Measurements from ENCODE around the gene ARL5C. TPM values are rescaled to one million over a fixed set of nuclear protein-coding genes. Genes with fewer than 3 reads are reported as not detected.

Gene ARL5C
- polyA plus RNA-seq, 1 donor (not counting 4 experiments of a cell fraction or from before 2014, with no cell fraction given), result not detected

DNA sequence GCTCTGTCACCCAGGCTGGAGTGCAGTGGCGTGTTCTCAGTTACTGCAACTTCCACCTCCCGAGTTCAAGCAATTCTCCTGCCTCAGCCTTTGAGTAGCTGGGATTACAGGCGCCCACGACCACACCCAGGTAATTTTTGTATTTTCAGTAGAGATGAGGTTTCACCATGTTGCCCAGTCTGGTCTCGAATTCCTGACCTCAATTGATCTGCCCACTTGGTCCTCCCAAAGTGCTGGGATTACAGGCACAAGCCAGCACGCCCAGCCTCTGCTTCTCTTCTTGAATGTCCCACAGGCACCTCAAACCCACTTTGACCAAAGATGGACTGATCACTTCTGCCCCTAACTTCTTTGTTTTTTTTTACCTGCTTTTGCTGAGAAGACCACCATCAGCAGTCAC lies 4.6 kb upstream of the ARL5C start:
- Histone ChIP-seq H3K9me1 (ENCODE audit: control insufficient read depth, extremely low read depth, insufficient read depth, low read length) (no peaks in the 10 kb centered on the region), H3K9me3 (ENCODE audit: control insufficient read depth, low read depth, low read length) (no peaks in the 10 kb centered on the region), H3K4me3 (ENCODE audit: control insufficient read depth in 2 of 3, extremely low read depth in 1 of 3, insufficient read depth in 2 of 3, low read depth in 1 of 3, low read length in 3 of 3) (no peak overlapping the region), H3K79me2 (ENCODE audit: control insufficient read depth, insufficient read depth, low read length) (no peaks in the 10 kb centered on the region), H3K36me3 (ENCODE audit: control insufficient read depth in 2 of 2, extremely low read depth in 1 of 2, insufficient read depth in 2 of 2, low read length in 2 of 2) (peaks cover 0 to 3% of the 10 kb centered on the region in 2 experiments), H3K4me2 (ENCODE audit: control insufficient read depth, extremely low read depth, insufficient read depth, low read depth, low read length) (no peak overlapping the region), H2AFZ (ENCODE audit: control insufficient read depth, low read length) (no peak overlapping the region), H3K27ac (ENCODE audit: control insufficient read depth, insufficient read depth, low read length) (no peak overlapping the region), H4K20me1 (ENCODE audit: control insufficient read depth, extremely low read depth, insufficient read depth, low read length) (no peaks in the 10 kb centered on the region), H3K4me1 (ENCODE audit: control insufficient read depth, extremely low read depth, insufficient read depth, low read length) (peaks cover 6% of the 10 kb centered on the region), H3K9ac (ENCODE audit: control insufficient read depth, extremely low read depth, insufficient read depth, low read length) (no peak overlapping the region), H3K27me3 (ENCODE audit: control insufficient read depth, extremely low read depth, insufficient read depth, low read length) (peaks cover 6% of the 10 kb centered on the region)
- dilution Hi-C loops (cut with MboI; ENCODE audit: extremely low pct_ligation_motif_present, low sequenced_read_pairs), result no loop called here
- DNase-seq (ENCODE audit: low read depth, low spot score) (no peak), FAIRE-seq (no peak)
- TF ChIP-seq, protein P1, sequence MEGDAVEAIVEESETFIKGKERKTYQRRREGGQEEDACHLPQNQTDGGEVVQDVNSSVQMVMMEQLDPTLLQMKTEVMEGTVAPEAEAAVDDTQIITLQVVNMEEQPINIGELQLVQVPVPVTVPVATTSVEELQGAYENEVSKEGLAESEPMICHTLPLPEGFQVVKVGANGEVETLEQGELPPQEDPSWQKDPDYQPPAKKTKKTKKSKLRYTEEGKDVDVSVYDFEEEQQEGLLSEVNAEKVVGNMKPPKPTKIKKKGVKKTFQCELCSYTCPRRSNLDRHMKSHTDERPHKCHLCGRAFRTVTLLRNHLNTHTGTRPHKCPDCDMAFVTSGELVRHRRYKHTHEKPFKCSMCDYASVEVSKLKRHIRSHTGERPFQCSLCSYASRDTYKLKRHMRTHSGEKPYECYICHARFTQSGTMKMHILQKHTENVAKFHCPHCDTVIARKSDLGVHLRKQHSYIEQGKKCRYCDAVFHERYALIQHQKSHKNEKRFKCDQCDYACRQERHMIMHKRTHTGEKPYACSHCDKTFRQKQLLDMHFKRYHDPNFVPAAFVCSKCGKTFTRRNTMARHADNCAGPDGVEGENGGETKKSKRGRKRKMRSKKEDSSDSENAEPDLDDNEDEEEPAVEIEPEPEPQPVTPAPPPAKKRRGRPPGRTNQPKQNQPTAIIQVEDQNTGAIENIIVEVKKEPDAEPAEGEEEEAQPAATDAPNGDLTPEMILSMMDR (optimal IDR thresholded peaks at IDR 0.05 in 1 of 3, IDR thresholded peaks at IDR 0.05 in 1 of 3, conservative IDR thresholded peaks at IDR 0.05 in 1 of 3; ENCODE audit: extremely low read depth in 1 of 3, insufficient read depth in 2 of 3, low read length in 3 of 3), result no peak

GRCh38 chr17:39170109-39170508 lies 4.1 kb upstream of the ARL5C start:
- Histone ChIP-seq H3K36me3 (ENCODE audit: control insufficient read depth in 2 of 2, extremely low read depth in 1 of 2, insufficient read depth in 2 of 2, low read length in 2 of 2) (no peaks in the 10 kb centered on the region), H3K4me1 (ENCODE audit: control insufficient read depth, extremely low read depth, insufficient read depth, low read length) (peaks cover 6% of the 10 kb centered on the region), H2AFZ (ENCODE audit: control insufficient read depth, low read length) (no peak overlapping the region), H3K4me3 (ENCODE audit: control insufficient read depth in 2 of 3, extremely low read depth in 1 of 3, insufficient read depth in 2 of 3, low read depth in 1 of 3, low read length in 3 of 3) (no peak overlapping the region), H3K27ac (ENCODE audit: control insufficient read depth, insufficient read depth, low read length) (no peak overlapping the region), H3K9me1 (ENCODE audit: control insufficient read depth, extremely low read depth, insufficient read depth, low read length) (no peaks in the 10 kb centered on the region), H3K9me3 (ENCODE audit: control insufficient read depth, low read depth, low read length) (no peaks in the 10 kb centered on the region), H3K4me2 (ENCODE audit: control insufficient read depth, extremely low read depth, insufficient read depth, low read depth, low read length) (no peak overlapping the region), H3K9ac (ENCODE audit: control insufficient read depth, extremely low read depth, insufficient read depth, low read length) (no peak overlapping the region), H3K27me3 (ENCODE audit: control insufficient read depth, extremely low read depth, insufficient read depth, low read length) (peaks cover 10% of the 10 kb centered on the region), H3K79me2 (ENCODE audit: control insufficient read depth, insufficient read depth, low read length) (no peaks in the 10 kb centered on the region), H4K20me1 (ENCODE audit: control insufficient read depth, extremely low read depth, insufficient read depth, low read length) (no peaks in the 10 kb centered on the region)
- TF ChIP-seq EZH2 (IDR thresholded peaks at IDR 0.05; ENCODE audit: low read length), result no peak
- TF ChIP-seq, protein P1 (optimal IDR thresholded peaks at IDR 0.05 in 1 of 3, IDR thresholded peaks at IDR 0.05 in 1 of 3, conservative IDR thresholded peaks at IDR 0.05 in 1 of 3; ENCODE audit: extremely low read depth in 1 of 3, insufficient read depth in 2 of 3, low read length in 3 of 3), result no peak
- FAIRE-seq (no peak), DNase-seq (ENCODE audit: low read depth, low spot score) (no peak)
- dilution Hi-C loops (cut with MboI; ENCODE audit: extremely low pct_ligation_motif_present, low sequenced_read_pairs), result no loop called here
